Esophagus squamous epithelium (tissue), 5 donors: ENCODE results near the gene PIK3C2G. TPM values are rescaled to one million over a fixed set of nuclear protein-coding genes. Genes with fewer than 3 reads are reported as not detected.

ENCODE experiments used
- DNase-seq: peaks from one replicate; lab custom pipeline; 2025; lab: John Stamatoyannopoulos, UW
- H3K27ac ChIP-seq, 4 donors: fragments of 200-600 bp; sonication (generic); one replicate each; pipeline ENCODE4 v1.5.1; 2016 to 2019; ENCODE audit warnings: mild to moderate bottlenecking in 1 of 4
- H3K27me3 ChIP-seq, 4 donors: fragments of 200-600 bp; sonication (generic); 1 replicate in 3 of 4; 2 replicates in 1 of 4; pipeline versions ENCODE4 v1.5.1 to v1.6.0; 2017 to 2021; ENCODE audit warnings: antibody characterized with exemption in 1 of 4
- H3K36me3 ChIP-seq, 3 donors: fragments of 200-600 bp; sonication (generic); one replicate each; pipeline ENCODE4 v1.5.1; 2016 to 2019
- H3K4me1 ChIP-seq, 3 donors: fragments of 200-600 bp; sonication (generic); one replicate each; pipeline ENCODE4 v1.5.1; 2017 to 2019
- H3K4me3 ChIP-seq, 4 donors: fragments of 200-600 bp; sonication (generic); 1 replicate in 3 of 4; 2 replicates in 1 of 4; pipeline ENCODE4 v1.5.1; 2016 to 2019; ENCODE audit warnings: mild to moderate bottlenecking in 2 of 4, moderate library complexity in 1 of 4
- H3K9me3 ChIP-seq, 3 donors: fragments of 200-600 bp; sonication (generic); one replicate each; pipeline ENCODE4 v1.5.1; 2016 to 2019
- CTCF ChIP-seq, 6 experiments: fragments of 450-650 bp in 4 of 6; fragments of 200-600 bp in 2 of 6; sonication (generic) in 2 of 6; IDR thresholded peaks; one replicate each; pipeline ENCODE4 v1.5.1; 2016 to 2019; ENCODE audit warnings: antibody characterized with exemption in 6 of 6, mild to moderate bottlenecking in 4 of 6, moderate library complexity in 4 of 6
- POLR2A ChIP-seq, 4 donors: fragments of 450-650 bp; IDR thresholded peaks; one replicate each; pipeline ENCODE4 v1.6.1; 2017; ENCODE audit warnings: antibody characterized with exemption in 4 of 4, mild to moderate bottlenecking in 4 of 4, moderate library complexity in 3 of 4
- WGBS, 2 donors: methylation state at CpG; one replicate each; pipeline ENCODE4 v1.1.5; 2018; 5-methylcytosine and 5-hydroxymethylcytosine counted together
- intact Hi-C: fragments of 100-400 bp; cut with DNase I; formaldehyde crosslinking; loops from one replicate; pipeline ENCODE4 v1.15.0; 2022
- total RNA-seq, 4 donors: library from RNA; depleted of rRNA; stranded (reverse); fragments of >200 nt; gene quantifications; one replicate each; pipeline ENCODE4 v1.1.0, GENCODE V29; 2016
- donor health status: DM: yes; HTN: yes; CAD: no.

Gene PIK3C2G
- total RNA-seq, 4 donors from 2014 or later = 3.5 to 12.6 (median 7.2) TPM

DNA sequence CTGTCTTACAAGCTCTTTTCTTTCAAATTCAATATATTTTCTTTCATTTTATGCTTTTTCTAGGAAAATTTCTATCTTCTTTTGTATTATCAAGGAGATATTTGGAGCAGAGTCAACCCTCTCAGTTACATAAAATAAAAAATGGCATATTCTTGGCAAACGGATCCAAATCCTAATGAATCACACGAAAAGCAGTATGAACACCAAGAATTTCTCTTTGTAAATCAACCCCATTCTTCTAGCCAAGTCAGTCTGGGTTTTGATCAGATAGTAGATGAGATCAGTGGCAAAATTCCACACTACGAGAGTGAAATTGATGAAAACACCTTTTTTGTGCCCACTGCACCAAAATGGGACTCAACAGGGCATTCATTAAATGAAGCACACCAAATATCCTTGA, 20.6 kb downstream of the PIK3C2G start:
- Histone ChIP-seq H3K4me3 (no peak overlapping the region), H3K27ac (peak overlapping the region in 2 of 4 donors; percentile 19 to 48)
- WGBS, 2 donors = 26 to 48% methylated on average over 3 of the region's 3 CpGs

DNA sequence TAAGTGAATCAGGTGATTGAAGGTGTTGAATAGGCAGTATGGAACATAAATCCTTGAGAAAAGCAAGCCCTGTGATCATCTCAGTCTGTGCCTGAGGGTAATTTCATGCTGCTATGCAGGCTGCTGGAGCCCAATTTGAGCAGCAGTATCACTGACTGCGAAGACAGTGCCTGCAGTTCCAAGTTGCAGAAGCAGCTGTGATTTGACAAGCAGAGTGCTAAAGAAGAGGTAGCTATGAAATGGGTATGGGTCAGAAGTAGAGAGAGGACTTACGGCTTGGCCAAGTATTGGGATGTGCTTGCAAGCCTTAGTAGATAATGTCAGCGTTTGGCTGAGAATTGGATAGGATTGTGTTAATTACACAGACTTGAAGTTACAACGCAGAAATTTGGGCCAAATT, 22.5 kb downstream of the PIK3C2G start:
- WGBS, 2 donors = 29 to 33% methylated on average over 4 of the region's 4 CpGs
- no peak for TF ChIP-seq CTCF (IDR thresholded peaks at IDR 0.05)
- TF ChIP-seq POLR2A (IDR thresholded peaks at IDR 0.05) = no peak
- DNase-seq = no peak
- intact Hi-C loops = no loop called here
- H3K36me3 ChIP-seq = no peaks in the 10 kb centered on the region
- peak overlapping the region in 2 of 4 donors; percentile 7 to 34 for H3K27ac ChIP-seq
- H3K9me3 ChIP-seq = peaks cover 0 to 4% (median 0%) of the 10 kb centered on the region in 3 donors
- H3K4me3 ChIP-seq = no peak overlapping the region
- peaks cover 0 to 35% (median 7%) of the 10 kb centered on the region in 3 donors for H3K4me1 ChIP-seq
- H3K27me3 ChIP-seq = no peaks in the 10 kb centered on the region

More for the DNA sequence above, 20.6 kb downstream of the PIK3C2G start:
- intact Hi-C loops = no loop called here
- TF ChIP-seq POLR2A (IDR thresholded peaks at IDR 0.05) (no peak), CTCF (IDR thresholded peaks at IDR 0.05) (no peak)
- Histone ChIP-seq H3K36me3 (no peaks in the 10 kb centered on the region), H3K9me3 (peaks cover 0 to 4% (median 0%) of the 10 kb centered on the region in 3 donors), H3K27me3 (no peaks in the 10 kb centered on the region), H3K4me1 (peaks cover 0 to 48% (median 7%) of the 10 kb centered on the region in 3 donors)
- no peak for DNase-seq

DNA sequence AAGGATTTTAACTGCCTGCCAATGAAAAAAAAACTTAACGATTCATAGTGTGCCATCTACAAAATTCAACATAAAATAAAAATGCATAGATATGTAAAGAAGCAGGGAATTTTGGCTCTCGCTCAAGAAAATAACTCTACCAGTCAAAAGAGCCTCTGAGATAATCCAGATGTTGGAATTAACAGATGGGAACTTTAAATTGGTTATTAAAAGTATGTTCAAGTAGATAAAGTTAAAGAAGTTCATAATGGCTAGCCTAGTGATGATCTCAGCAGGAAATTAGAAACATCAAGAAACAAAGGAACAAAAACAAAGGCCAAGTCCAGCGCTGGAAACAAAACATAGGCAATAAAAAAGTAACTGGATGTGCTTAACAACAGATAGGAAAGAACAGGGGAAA, 23.1 kb downstream of the PIK3C2G start:
- 37 to 39% methylated on average over 3 of the region's 3 CpGs for WGBS, 2 donors

DNA sequence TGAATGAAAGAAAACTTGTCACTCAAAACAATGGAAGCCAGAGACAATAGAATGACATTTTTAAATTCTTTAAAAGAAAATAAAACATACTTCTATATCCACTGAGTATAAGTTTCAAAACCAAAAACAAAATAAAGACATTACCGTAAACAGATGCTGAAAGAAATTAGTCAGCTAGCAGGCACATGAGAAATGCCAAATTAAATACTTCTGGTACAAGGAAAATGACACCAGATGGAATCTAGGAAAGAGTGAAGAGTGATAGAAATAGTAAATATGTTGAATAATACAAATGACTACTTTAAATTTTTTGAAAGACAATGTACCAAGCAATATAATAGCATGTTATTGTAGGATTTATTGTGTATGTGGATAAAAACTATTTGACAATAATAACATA, 23.8 kb downstream of the PIK3C2G start:
- Histone ChIP-seq H3K9me3 (peaks cover 0 to 4% (median 0%) of the 10 kb centered on the region in 3 donors), H3K27me3 (no peaks in the 10 kb centered on the region), H3K36me3 (no peaks in the 10 kb centered on the region), H3K4me1 (peaks cover 0 to 31% (median 7%) of the 10 kb centered on the region in 3 donors), H3K27ac (no peak overlapping the region), H3K4me3 (no peak overlapping the region)
- no peak for TF ChIP-seq POLR2A (IDR thresholded peaks at IDR 0.05)
- 81 to 89% methylated on average over 1 of the region's 1 CpG for WGBS, 2 donors
- DNase-seq = no peak
- intact Hi-C loops = no loop called here

More for the DNA sequence above, 23.1 kb downstream of the PIK3C2G start:
- Histone ChIP-seq H3K4me1 (peaks cover 0 to 31% (median 7%) of the 10 kb centered on the region in 3 donors), H3K9me3 (peaks cover 0 to 4% (median 0%) of the 10 kb centered on the region in 3 donors), H3K27me3 (no peaks in the 10 kb centered on the region), H3K27ac (peak overlapping the region in 2 of 4 donors; percentile 7 to 34), H3K36me3 (no peaks in the 10 kb centered on the region), H3K4me3 (no peak overlapping the region)
- no peak for DNase-seq
- TF ChIP-seq POLR2A (IDR thresholded peaks at IDR 0.05) (no peak), CTCF (IDR thresholded peaks at IDR 0.05) (no peak)
- intact Hi-C loops = no loop called here

GRCh38 chr12:18290386-18290785, 29.1 kb downstream of the PIK3C2G start:
- 34 to 40% methylated on average over 3 of the region's 3 CpGs for WGBS, 2 donors
- TF ChIP-seq CTCF (IDR thresholded peaks at IDR 0.05) = no peak
- no peak for TF ChIP-seq POLR2A (IDR thresholded peaks at IDR 0.05)
- Histone ChIP-seq H3K36me3 (no peaks in the 10 kb centered on the region), H3K27me3 (no peaks in the 10 kb centered on the region), H3K9me3 (peaks cover 0 to 4% (median 0%) of the 10 kb centered on the region in 3 donors), H3K27ac (no peak overlapping the region), H3K4me3 (no peak overlapping the region), H3K4me1 (no peaks in the 10 kb centered on the region)
- DNase-seq = no peak
- intact Hi-C loops = no loop called here

DNA sequence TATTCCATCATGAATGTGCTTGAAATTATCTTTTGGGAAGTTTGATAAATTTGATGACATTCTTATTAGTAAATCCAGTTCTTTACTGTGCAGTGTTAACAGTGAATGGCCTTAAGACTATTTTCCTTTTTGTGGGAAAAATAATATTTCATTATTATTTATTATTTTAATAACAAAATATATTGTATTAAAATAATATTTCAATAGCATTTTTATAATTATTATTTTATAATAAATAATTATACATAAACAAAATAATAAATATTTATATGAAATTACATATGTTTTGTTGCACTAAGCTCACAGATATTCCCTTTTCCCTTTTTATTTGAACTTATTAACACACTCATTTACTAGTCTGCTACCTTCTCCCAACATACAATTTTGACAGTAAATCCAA, 33.6 kb downstream of the PIK3C2G start:
- Histone ChIP-seq H3K27ac (no peak overlapping the region), H3K27me3 (no peaks in the 10 kb centered on the region), H3K4me1 (peaks cover 0 to 6% (median 0%) of the 10 kb centered on the region in 3 donors), H3K36me3 (peaks cover 0 to 7% (median 0%) of the 10 kb centered on the region in 3 donors), H3K9me3 (no peaks in the 10 kb centered on the region), H3K4me3 (no peak overlapping the region)
- TF ChIP-seq POLR2A (IDR thresholded peaks at IDR 0.05) (no peak), CTCF (IDR thresholded peaks at IDR 0.05) (no peak)
- no peak for DNase-seq
- intact Hi-C loops = no loop called here
